Activated CD4-positive, alpha-beta memory T cell treated with anti-CD3 and anti-CD28 coated beads for 36 hours (primary cell): ENCODE results near the gene GFOD1. TPM values are rescaled to one million over a fixed set of nuclear protein-coding genes. Genes with fewer than 3 reads are reported as not detected.

Experiments used
- CTCF ChIA-PET: fragments of 350-600 bp; sonication (Branson Sonifier 250); formaldehyde crosslinking; loops from one replicate; lab custom pipeline; 2021; ENCODE audit warnings: antibody characterized with exemption, inconsistent platforms; lab: Charles Lee
- POLR2A ChIA-PET: fragments of 350-600 bp; sonication (Branson Sonifier 250); formaldehyde crosslinking; loops from one replicate; lab custom pipeline; 2021; ENCODE audit warnings: antibody characterized with exemption; lab: Charles Lee
- DNase-seq: peaks from one replicate; pipeline ENCODE4 v3.0.0-alpha.2; 2020
- H3K27ac Mint-ChIP-seq: one replicate; pipeline ENCODE4 v1.8.0; 2021; ENCODE audit warnings: mixed read lengths
- H3K27me3 Mint-ChIP-seq: one replicate; pipeline ENCODE4 v1.8.0; 2021; ENCODE audit warnings: mixed read lengths
- H3K36me3 Mint-ChIP-seq: one replicate; pipeline ENCODE4 v1.8.0; 2021; ENCODE audit warnings: mixed read lengths
- H3K4me1 Mint-ChIP-seq: one replicate; pipeline ENCODE4 v1.8.0; 2021; ENCODE audit warnings: low read depth, mixed read lengths
- H3K4me3 Mint-ChIP-seq: one replicate; pipeline ENCODE4 v1.8.0; 2021; ENCODE audit warnings: mild to moderate bottlenecking, mixed read lengths
- H3K9me3 Mint-ChIP-seq: one replicate; pipeline ENCODE4 v1.8.0; 2021; ENCODE audit warnings: mixed read lengths
- intact Hi-C: fragments of 100-400 bp; cut with micrococcal nuclease; formaldehyde crosslinking; loops from one replicate; pipeline ENCODE4 v1.15.1; 2023
- total RNA-seq, 2 experiments: library from RNA; stranded (reverse); gene quantifications; one replicate each; pipeline ENCODE4 v1.2.3, GENCODE V29; 2021

Gene GFOD1
- total RNA-seq, 2 experiments from 2014 or later: 2.3 to 2.4 TPM

DNA sequence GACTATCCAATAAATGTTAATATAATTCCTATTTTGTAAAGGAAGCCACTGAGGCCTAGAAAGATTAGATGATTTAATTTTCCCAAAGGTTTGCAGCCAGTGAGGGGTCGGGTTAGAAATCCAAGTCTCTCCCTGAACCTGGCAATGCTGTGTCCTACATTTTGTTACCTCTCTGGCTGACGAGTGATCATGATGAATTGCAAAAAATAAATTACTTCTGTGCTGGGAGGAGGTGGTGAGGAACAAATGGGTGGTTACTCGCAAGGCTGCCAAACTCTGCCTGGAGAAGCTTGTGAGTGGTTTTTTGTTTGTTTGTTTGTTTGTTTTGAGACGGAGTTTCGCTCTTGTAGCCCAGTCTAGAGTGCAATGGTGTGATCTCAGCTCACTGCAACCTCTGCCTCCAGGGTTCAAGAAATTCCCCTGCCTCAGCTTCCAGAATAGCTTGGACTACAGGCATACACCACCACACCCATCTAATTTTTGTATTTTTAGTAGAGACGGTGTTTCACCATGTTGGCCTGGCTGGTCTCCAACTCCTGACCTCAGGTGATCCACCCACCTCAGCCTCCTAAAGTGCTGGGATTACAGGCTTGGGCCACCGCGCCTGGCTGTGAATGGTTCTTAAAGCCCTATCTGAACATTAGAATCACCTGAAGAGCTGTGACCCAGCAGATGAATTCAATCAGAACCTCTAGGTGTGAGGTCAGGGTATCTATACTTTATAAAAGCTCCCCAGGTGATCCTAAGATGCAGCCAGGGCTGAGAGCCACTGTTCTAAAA is 138.9 kb downstream of the GFOD1 start:
- no peak for DNase-seq
- Mint-ChIP-seq H3K4me1 (peaks cover 4% of the 10 kb centered on the region), H3K4me3 (no peak overlapping the region), H3K27me3 (peaks cover 1% of the 10 kb centered on the region), H3K9me3 (no peaks in the 10 kb centered on the region), H3K27ac (no peak overlapping the region), H3K36me3 (no peaks in the 10 kb centered on the region)
- ChIA-PET CTCF (no interaction called here), POLR2A (no interaction called here)
- intact Hi-C loops: no loop called here

DNA sequence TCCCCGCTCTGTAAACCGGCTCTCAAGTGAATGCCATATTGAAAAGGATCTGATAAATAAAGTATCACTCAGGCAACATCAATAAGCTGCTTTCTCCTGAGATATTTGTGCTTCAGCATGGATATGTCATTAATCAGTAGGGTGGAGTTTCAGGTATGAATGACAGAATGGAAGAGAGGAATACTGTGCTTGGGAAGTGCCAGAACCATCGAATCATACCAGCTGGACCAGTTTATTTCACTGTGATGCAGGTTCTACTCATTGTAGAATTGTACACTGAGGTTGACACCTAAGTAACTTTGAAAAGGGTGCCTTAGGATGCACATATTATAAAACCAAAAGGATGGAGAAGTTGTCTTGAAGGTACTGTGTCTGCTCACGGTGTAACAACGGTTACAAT is 141.2 kb downstream of the GFOD1 start:
- POLR2A ChIA-PET: no interaction called here
- CTCF ChIA-PET: interaction anchor here (0.6 to 1.2 kb wide), 3 partner anchors 9 to 721 kb away, joined by 3 to 4 read pairs (median 3); no protein-coding TSS in a partner anchor
- Mint-ChIP-seq H3K4me1 (no peaks in the 10 kb centered on the region), H3K9me3 (peaks cover 8% of the 10 kb centered on the region), H3K36me3 (no peaks in the 10 kb centered on the region), H3K4me3 (no peak overlapping the region), H3K27ac (no peak overlapping the region), H3K27me3 (peaks cover 1% of the 10 kb centered on the region)
- DNase-seq: no peak
- intact Hi-C loops: no loop called here

DNA sequence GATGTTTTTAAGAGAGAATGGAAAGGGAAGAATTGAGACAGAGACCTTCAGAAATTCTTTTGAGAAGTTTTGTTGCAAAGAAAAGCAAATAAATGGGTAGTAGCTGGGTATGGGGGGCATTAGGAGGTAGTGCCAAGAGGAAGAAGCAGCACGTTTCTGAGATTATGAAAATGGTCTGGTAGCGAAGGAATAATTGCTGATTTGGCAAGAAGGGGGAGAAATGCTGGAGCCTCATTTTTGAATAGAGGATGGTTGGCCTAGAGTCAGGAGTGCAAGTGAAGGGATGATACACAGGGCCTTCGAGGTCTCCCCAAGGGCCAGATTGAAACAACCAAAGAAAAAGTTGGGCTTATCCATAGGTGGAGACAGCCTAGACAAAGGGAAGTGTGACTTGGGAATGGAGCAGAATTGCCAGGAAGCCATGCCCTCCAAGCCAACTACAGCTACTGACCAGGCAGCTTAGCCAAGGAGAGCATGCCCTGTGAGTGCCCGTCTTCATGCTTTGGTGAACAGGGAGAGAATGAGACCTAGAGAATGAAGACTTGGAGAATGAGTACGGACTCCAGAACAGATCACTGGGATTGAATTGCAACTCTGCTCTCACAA is 144.9 kb downstream of the GFOD1 start:
- Mint-ChIP-seq H3K27me3 (peaks cover 1% of the 10 kb centered on the region), H3K9me3 (peaks cover 8% of the 10 kb centered on the region), H3K27ac (no peak overlapping the region), H3K36me3 (no peaks in the 10 kb centered on the region), H3K4me3 (no peak overlapping the region), H3K4me1 (peaks cover 2% of the 10 kb centered on the region)
- POLR2A ChIA-PET: no interaction called here
- DNase-seq: no peak
- CTCF ChIA-PET: interaction anchor here (0.6 kb wide), 1 partner anchor 112 kb away, joined by 3 read pairs; no protein-coding TSS in a partner anchor
- intact Hi-C loops: no loop called here

DNA sequence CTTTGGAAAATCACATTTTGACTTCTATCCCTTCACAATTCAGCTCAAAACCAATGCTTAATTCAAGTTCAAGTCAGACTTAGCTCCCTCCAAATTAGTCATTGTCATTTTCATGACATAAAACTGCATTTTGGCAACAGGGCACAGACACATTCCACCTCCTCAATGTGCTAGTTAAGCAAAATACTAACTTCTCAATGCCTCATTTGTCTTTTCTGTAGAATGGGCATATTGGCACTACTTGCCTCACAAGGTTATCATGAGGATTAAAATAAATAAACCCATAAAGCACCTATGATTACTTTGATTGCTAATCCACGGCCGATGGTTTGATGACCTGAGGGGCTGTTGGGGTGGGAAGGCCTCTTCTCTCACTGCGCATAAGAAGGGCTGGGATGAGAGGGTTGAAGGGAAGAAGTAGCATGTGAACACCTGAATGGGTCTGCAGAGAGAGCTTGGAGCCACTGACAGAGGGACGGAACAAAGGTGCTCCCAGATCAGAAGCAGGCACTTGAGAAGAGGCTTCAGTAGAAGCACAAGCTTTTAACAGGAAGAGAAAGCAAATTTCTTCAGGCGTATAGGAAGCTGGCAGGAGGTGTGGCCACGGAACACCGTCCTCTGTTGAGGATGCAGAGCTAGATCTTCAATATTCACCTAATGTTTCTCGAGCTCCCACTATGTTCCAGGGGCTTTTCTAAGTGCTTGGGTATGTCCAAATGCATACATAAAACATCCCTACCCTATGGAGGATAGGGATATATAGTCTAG is 147.4 kb downstream of the GFOD1 start:
- no peak for DNase-seq
- CTCF ChIA-PET: interaction anchor here (1.0 to 4.5 kb wide), 3 partner anchors 12 to 235 kb away, joined by 3 to 37 read pairs (median 3); partner anchors contain the start of genes SIRT5 and TBC1D7
- Mint-ChIP-seq H3K27me3 (peaks cover under 1% of the 10 kb centered on the region), H3K9me3 (peaks cover 8% of the 10 kb centered on the region), H3K27ac (no peak overlapping the region), H3K4me1 (peaks cover 6% of the 10 kb centered on the region), H3K36me3 (no peaks in the 10 kb centered on the region), H3K4me3 (no peak overlapping the region)
- intact Hi-C loops: loop anchor here (2.0 to 10.0 kb wide), 3 partner anchors 15 to 725 kb away; no protein-coding TSS in a partner anchor
- POLR2A ChIA-PET: interaction anchor here (1.2 kb wide), 1 partner anchor 11 kb away, joined by 3 read pairs; no protein-coding TSS in a partner anchor

DNA sequence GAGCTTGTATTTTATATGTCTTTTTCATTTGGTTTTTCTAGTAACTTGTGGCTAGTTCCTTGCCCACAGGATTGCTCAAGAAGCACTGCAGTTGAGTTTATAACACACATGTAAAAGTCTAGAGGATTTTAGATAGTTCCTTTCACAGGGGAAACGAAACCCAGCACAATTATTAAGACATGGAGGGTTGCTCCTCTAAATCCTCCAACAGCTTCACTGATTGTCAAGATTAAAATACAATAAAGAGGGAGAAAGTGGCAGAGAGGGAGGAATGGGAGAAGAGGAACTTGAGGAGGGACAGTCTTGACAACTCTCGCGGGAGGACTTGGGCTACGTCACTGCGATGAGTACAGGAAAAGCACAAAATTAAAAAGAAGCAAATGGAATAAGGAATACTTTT is 149.4 kb downstream of the GFOD1 start:
- Mint-ChIP-seq H3K9me3 (peaks cover 8% of the 10 kb centered on the region), H3K36me3 (no peaks in the 10 kb centered on the region), H3K27me3 (no peaks in the 10 kb centered on the region), H3K4me3 (no peak overlapping the region), H3K27ac (no peak overlapping the region), H3K4me1 (peaks cover 6% of the 10 kb centered on the region)
- DNase-seq: no peak
- POLR2A ChIA-PET: no interaction called here
- CTCF ChIA-PET: interaction anchor here (0.9 to 4.5 kb wide), 9 partner anchors 9 to 729 kb away, joined by 3 to 37 read pairs (median 5); partner anchors contain the start of genes GFOD1, SIRT5 and TBC1D7
- intact Hi-C loops: loop anchor here (5.0 to 10.0 kb wide), 2 partner anchors 89 to 727 kb away; no protein-coding TSS in a partner anchor

DNA sequence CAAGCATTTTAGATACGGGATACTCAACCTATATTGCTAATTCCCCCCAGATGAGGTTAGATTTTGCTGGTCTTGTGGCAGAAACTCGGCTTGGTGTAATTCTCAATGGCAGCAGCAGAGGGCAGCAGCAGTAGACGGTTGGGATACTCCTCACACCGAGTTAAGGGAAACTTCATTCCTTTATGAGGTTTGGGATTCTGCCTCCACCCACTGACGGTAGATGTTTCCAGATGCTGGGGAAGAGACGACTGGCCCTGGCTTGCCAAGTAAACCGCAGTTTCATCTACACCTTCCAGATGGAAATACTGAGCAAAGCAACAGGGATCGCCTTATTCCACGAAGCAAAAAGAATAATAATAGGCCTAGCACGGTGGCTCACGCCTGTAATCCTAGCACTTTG is 150.8 kb downstream of the GFOD1 start:
- Mint-ChIP-seq H3K9me3 (no peaks in the 10 kb centered on the region), H3K27ac (no peak overlapping the region), H3K4me1 (peaks cover 6% of the 10 kb centered on the region), H3K27me3 (no peaks in the 10 kb centered on the region), H3K4me3 (no peak overlapping the region), H3K36me3 (no peaks in the 10 kb centered on the region)
- CTCF ChIA-PET: interaction anchor here (1.0 to 4.5 kb wide), 6 partner anchors 7 to 238 kb away, joined by 3 to 37 read pairs (median 5); partner anchors contain the start of genes SIRT5 and TBC1D7
- POLR2A ChIA-PET: no interaction called here
- DNase-seq: peak; percentile 79
- intact Hi-C loops: loop anchor here (1.0 to 10.0 kb wide), 4 partner anchors 91 to 728 kb away; no protein-coding TSS in a partner anchor

DNA sequence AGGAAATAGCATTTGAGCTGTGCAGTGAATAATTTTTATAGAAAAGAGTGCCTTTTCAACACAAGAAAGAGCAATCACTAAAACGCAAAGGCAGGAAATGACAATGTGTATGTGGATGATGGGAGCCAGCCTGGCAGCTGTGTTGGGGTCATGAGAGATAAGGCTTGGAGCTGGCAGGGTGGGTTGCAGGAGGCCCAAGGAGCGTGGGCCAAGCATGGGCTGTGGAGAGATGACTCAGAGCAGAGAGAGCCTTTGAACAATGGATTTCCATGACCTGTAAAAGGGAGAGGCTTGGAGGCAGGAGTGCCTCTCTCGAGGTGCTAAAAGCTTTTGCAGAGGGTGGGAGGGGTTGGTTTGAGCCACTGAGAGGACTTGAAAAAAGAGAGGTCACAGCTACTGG is 152.4 kb downstream of the GFOD1 start:
- intact Hi-C loops: loop anchor here (5.0 to 10.0 kb wide), 4 partner anchors 92 to 730 kb away; no protein-coding TSS in a partner anchor
- no peak overlapping the region for H3K4me3 Mint-ChIP-seq
- DNase-seq: no peak
- peaks cover 4% of the 10 kb centered on the region for H3K4me1 Mint-ChIP-seq
- H3K27me3 Mint-ChIP-seq: no peaks in the 10 kb centered on the region
- CTCF ChIA-PET: interaction anchor here (1.0 to 2.3 kb wide), 3 partner anchors 45 to 240 kb away, joined by 3 to 29 read pairs (median 4); partner anchors contain the start of gene SIRT5
- no peaks in the 10 kb centered on the region for H3K9me3 Mint-ChIP-seq
- H3K27ac Mint-ChIP-seq: no peak overlapping the region
- no peaks in the 10 kb centered on the region for H3K36me3 Mint-ChIP-seq
- POLR2A ChIA-PET: no interaction called here

DNA sequence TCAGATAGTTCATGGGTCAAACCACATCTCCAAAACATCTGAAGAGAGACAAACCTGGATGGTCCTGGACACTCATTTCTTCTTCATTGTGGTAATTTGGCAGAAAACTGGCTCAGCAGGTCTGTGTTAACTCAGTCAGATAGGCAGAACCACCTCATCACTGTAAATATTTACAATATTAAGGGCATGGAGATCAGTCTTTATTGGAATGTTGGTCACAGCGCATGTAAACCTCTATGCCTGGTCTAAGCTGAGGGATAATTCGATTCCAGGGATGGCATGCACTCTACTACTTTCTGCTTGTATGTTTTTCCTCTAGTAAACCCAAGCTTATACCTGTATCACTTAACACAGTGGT is 155.1 kb downstream of the GFOD1 start:
- DNase-seq: no peak

DNA sequence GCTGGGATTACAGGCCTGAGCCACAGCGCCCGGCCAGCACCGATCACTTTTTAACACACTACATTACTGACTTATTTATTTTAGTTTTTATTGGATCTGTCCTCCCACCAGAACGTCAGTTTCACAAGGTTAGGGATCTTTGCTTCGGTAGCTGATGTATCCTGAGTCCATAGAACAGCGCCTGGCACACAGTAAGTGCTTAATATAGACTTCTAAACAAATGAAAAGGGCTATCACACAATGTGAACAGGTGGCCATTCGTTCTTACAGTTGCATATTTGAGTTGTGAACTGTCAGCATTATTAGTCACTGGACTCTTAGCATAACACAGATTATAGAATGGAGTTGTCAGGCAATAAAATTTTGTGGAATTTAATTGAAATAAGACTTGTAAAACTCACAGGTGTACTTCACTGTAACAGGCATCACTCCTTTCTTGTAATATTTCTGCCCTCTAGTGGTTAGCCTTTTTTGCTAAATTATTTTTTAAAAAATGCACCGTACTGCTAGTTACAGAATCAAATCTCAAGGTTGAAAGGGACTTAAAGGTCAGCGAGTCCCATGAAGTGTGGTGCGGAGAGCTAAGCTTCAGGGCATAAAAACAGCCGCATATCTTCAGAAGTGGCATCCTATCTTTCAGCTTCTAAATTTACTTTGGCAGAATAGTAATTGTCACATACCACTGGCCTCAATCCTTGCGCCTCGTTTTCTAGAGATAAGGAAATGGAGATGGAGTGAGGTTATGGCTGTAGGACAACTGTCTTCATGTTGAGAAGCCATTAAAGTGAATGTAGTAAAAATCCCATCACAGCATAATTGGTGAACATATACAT is 155.7 kb downstream of the GFOD1 start:
- H3K27ac Mint-ChIP-seq: no peak overlapping the region
- no peaks in the 10 kb centered on the region for H3K27me3 Mint-ChIP-seq
- peaks cover 18% of the 10 kb centered on the region for H3K4me1 Mint-ChIP-seq
- POLR2A ChIA-PET: interaction anchor here (3.9 kb wide), 1 partner anchor 243 kb away, joined by 39 read pairs; the partner anchor contains the start of gene SIRT5
- no peak for DNase-seq
- CTCF ChIA-PET: interaction anchor here (0.6 to 5.7 kb wide), 15 partner anchors 14 to 421 kb away, joined by 3 to 54 read pairs (median 4); partner anchors contain the start of genes NOL7 and SIRT5
- H3K36me3 Mint-ChIP-seq: no peaks in the 10 kb centered on the region
- no peaks in the 10 kb centered on the region for H3K9me3 Mint-ChIP-seq
- H3K4me3 Mint-ChIP-seq: no peak overlapping the region
- intact Hi-C loops: loop anchor here (1.0 to 10.0 kb wide), 4 partner anchors 136 to 733 kb away; no protein-coding TSS in a partner anchor

More for the DNA sequence above, 155.1 kb downstream of the GFOD1 start:
- POLR2A ChIA-PET: no interaction called here
- Mint-ChIP-seq H3K9me3 (no peaks in the 10 kb centered on the region), H3K36me3 (no peaks in the 10 kb centered on the region), H3K27ac (no peak overlapping the region), H3K4me1 (peaks cover 14% of the 10 kb centered on the region), H3K27me3 (no peaks in the 10 kb centered on the region), H3K4me3 (no peak overlapping the region)
- CTCF ChIA-PET: interaction anchor here (0.9 to 5.7 kb wide), 11 partner anchors 14 to 421 kb away, joined by 3 to 54 read pairs (median 5); partner anchors contain the start of gene SIRT5
- intact Hi-C loops: loop anchor here (1.0 to 10.0 kb wide), 4 partner anchors 137 to 732 kb away; no protein-coding TSS in a partner anchor

DNA sequence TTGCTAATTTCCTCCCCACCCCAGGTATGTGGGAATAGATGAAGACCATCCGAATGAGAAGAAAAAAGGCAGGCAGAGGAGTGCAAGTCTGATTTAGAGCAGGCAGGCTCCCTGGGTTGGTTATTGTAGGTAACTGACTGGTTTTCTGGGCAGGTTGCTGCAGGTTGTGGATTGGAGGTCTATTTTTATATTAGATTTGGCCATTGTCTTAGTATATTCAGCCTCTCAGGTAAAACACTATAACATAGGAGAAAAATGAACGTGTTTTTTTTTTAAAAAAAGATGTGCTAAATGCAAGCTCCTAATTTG is 158.6 kb downstream of the GFOD1 start:
- POLR2A ChIA-PET: interaction anchor here (0.6 to 3.9 kb wide), 12 partner anchors 10 to 286 kb away, joined by 3 to 39 read pairs (median 5); partner anchors contain the start of genes NOL7 and SIRT5
- intact Hi-C loops: loop anchor here (1.0 to 5.0 kb wide), 5 partner anchors 26 to 418 kb away; no protein-coding TSS in a partner anchor
- H3K9me3 Mint-ChIP-seq: no peaks in the 10 kb centered on the region
- DNase-seq: no peak
- peak overlapping the region; percentile 90 for H3K27ac Mint-ChIP-seq
- peaks cover 8% of the 10 kb centered on the region for H3K36me3 Mint-ChIP-seq
- CTCF ChIA-PET: interaction anchor here (0.9 to 5.7 kb wide), 14 partner anchors 9 to 418 kb away, joined by 3 to 54 read pairs (median 3); partner anchors contain the start of genes NOL7 and SIRT5
- no peaks in the 10 kb centered on the region for H3K27me3 Mint-ChIP-seq
- peak overlapping the region; percentile 90 for H3K4me3 Mint-ChIP-seq
- H3K4me1 Mint-ChIP-seq: peaks cover 20% of the 10 kb centered on the region
